ENCODE results near the gene SDK2. TPM values are rescaled to one million over a fixed set of nuclear protein-coding genes. Genes with fewer than 3 reads are reported as not detected.
A peak's percentile ranks its signal among the peaks of the same experiment; 100 is the strongest.

SDK2 gene
- total and polyA plus RNA-seq, 9 of the 15 experiments (the other 6 are each of a cell fraction or from before 2014, with no cell fraction given): 0.04 TPM; not detected in 8

GRCh38 chr17:73401911-73402310 lies 242.3 kb downstream of the SDK2 start (continued):
- TF ChIP-seq, protein P1, sequence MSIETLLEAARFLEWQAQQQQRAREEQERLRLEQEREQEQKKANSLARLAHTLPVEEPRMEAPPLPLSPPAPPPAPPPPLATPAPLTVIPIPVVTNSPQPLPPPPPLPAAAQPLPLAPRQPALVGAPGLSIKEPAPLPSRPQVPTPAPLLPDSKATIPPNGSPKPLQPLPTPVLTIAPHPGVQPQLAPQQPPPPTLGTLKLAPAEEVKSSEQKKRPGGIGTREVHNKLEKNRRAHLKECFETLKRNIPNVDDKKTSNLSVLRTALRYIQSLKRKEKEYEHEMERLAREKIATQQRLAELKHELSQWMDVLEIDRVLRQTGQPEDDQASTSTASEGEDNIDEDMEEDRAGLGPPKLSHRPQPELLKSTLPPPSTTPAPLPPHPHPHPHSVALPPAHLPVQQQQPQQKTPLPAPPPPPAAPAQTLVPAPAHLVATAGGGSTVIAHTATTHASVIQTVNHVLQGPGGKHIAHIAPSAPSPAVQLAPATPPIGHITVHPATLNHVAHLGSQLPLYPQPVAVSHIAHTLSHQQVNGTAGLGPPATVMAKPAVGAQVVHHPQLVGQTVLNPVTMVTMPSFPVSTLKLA (conservative IDR thresholded peaks at IDR 0.05): 0 out of 4 replicates have a peak, but pooled peaks of 1 of the 2 experiments have one; percentile 46
- no peak for TF ChIP-seq SMARCC2 (IDR thresholded peaks at IDR 0.05; ENCODE audit: low read depth)
- TF ChIP-seq KDM1A (IDR thresholded peaks at IDR 0.05): no peak
- no peak for TF ChIP-seq CREB3L1 (IDR thresholded peaks at IDR 0.05; ENCODE audit: borderline replicate concordance, low read depth)
- 0 out of 4 replicates have a peak, but pooled peaks of 1 of the 2 experiments have one; percentile 23 for TF ChIP-seq CSDE1 (IDR thresholded peaks at IDR 0.05)
- TF ChIP-seq GABPA (tag; conservative IDR thresholded peaks at IDR 0.05; ENCODE audit: low read depth): peak; percentile 67
- TF ChIP-seq, protein P2, sequence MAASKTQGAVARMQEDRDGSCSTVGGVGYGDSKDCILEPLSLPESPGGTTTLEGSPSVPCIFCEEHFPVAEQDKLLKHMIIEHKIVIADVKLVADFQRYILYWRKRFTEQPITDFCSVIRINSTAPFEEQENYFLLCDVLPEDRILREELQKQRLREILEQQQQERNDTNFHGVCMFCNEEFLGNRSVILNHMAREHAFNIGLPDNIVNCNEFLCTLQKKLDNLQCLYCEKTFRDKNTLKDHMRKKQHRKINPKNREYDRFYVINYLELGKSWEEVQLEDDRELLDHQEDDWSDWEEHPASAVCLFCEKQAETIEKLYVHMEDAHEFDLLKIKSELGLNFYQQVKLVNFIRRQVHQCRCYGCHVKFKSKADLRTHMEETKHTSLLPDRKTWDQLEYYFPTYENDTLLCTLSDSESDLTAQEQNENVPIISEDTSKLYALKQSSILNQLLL (CRISPR knock-in tag; IDR thresholded peaks at IDR 0.05; ENCODE audit: borderline replicate concordance): no peak
- no peak for TF ChIP-seq PHB (CRISPR knock-in tag; IDR thresholded peaks at IDR 0.05)
- no peak for TF ChIP-seq MBD2 (IDR thresholded peaks at IDR 0.05; ENCODE audit: borderline replicate concordance, low read depth)

Data from K562 (cell line).